HG02970 (cell line): ENCODE data around the gene LILRA5.
"Not testable (repeated sequence)": the region's sequence is repeated elsewhere in the genome, so short reads cannot be mapped to it uniquely, and the experiment has no call there.

ENCODE experiments used
- ATAC-seq: cut with Tn5 transposase; IDR thresholded peaks from one replicate; pipeline ENCODE4 v1.9.1; 2021; ENCODE audit warnings: mild to moderate bottlenecking, moderate library complexity, moderate number of reproducible peaks; ENCODE audit not compliant: unreplicated experiment, low FRiP score

LILRA5 gene

GRCh38 chr19:54307389-54308020 is 5.5 kb downstream of the LILRA5 start:
- ATAC-seq = no peak

- ATAC-seq = no peak
These were observed 7.8 kb downstream of the LILRA5 start for GRCh38 chr19:54305141-54305540.

- no peak for ATAC-seq
These were observed 10.7 kb downstream of the LILRA5 start for GRCh38 chr19:54302257-54302656.

GRCh38 chr19:54299515-54299914 is 13.5 kb downstream of the LILRA5 start:
- no peak for ATAC-seq

- no peak for ATAC-seq
These were observed 13.9 kb downstream of the LILRA5 start for GRCh38 chr19:54299126-54299498.

- no peak for ATAC-seq
These were observed 14.4 kb downstream of the LILRA5 start for GRCh38 chr19:54298357-54299125.

GRCh38 chr19:54297759-54298305 is 15.1 kb downstream of the LILRA5 start:
- no peak for ATAC-seq

- no peak for ATAC-seq
These were observed 18.4 kb downstream of the LILRA5 start for GRCh38 chr19:54294539-54294938.

- ATAC-seq = not testable (repeated sequence)
These were observed 23.8 kb downstream of the LILRA5 start for GRCh38 chr19:54289160-54289559.

GRCh38 chr19:54287456-54287855 is 25.5 kb downstream of the LILRA5 start:
- no peak for ATAC-seq

GRCh38 chr19:54286283-54286682 is 26.7 kb downstream of the LILRA5 start:
- ATAC-seq = not testable (repeated sequence)

- ATAC-seq = not testable (repeated sequence)
These were observed 27.4 kb downstream of the LILRA5 start for GRCh38 chr19:54285427-54286056.

- no peak for ATAC-seq
These were observed 30.1 kb downstream of the LILRA5 start for GRCh38 chr19:54282686-54283470.

- not testable (repeated sequence) for ATAC-seq
These were observed 31.3 kb downstream of the LILRA5 start for GRCh38 chr19:54281729-54282075.

GRCh38 chr19:54281007-54281728 is 31.8 kb downstream of the LILRA5 start, which contains the start of gene LILRB2:
LILRB2 (minus strand) TSS chr19:54281110; CDS start chr19:54280496, 614 bp downstream.
- ATAC-seq = no peak

GRCh38 chr19:54280441-54280840 is 32.5 kb downstream of the LILRA5 start:
- not testable (repeated sequence) for ATAC-seq

GRCh38 chr19:54280025-54280424 is 32.9 kb downstream of the LILRA5 start:
- ATAC-seq = not testable (repeated sequence)

GRCh38 chr19:54279406-54279962 is 33.5 kb downstream of the LILRA5 start:
- no peak for ATAC-seq

GRCh38 chr19:54278571-54279195 is 34.3 kb downstream of the LILRA5 start:
- ATAC-seq = not testable (repeated sequence)
